GM13976 (cell line): ENCODE data around the gene DMXL1.

Experiments used
- DNase-seq: peaks from one replicate; pipeline ENCODE4 v3.0.0; 2012; ENCODE audit warnings: low spot score
- in situ Hi-C: fragments of 300-500 bp; cut with MboI; formaldehyde crosslinking; loops from one replicate; pipeline ENCODE4 v1.12.0; 2022; ENCODE audit warnings: low sequenced_read_pairs, mixed read lengths, inconsistent platforms; ENCODE audit not compliant: unreplicated experiment
- TF ChIP-seq, protein P1 (sequence below): IDR thresholded peaks from 2 replicates; pipeline ENCODE4 v1.5.1; 2012; ENCODE audit warnings: borderline replicate concordance, mild to moderate bottlenecking; ENCODE audit not compliant: insufficient read depth; ENCODE audit errors: extremely low read depth, missing control alignments, control extremely low read depth

The DMXL1 gene

DNA sequence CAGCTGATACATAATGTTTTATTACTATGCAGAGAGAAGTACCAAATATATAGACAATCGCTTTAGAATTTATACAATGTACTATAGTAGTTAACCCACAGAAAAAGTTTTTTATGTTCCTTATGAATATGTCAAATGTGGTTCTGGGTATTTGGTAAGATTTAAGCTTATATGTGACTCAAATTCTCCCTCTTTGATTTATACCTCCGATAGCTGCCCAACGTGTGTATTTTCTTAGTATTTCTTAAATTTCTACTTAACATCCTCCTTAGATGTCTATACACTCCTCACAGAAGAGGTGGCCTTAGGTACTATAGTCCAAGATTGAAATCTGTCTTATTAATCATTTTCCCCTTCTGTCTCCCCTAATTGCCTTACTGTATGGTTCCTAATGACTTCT is 146.3 kb downstream of the DMXL1 start:
- TF ChIP-seq, protein P1, sequence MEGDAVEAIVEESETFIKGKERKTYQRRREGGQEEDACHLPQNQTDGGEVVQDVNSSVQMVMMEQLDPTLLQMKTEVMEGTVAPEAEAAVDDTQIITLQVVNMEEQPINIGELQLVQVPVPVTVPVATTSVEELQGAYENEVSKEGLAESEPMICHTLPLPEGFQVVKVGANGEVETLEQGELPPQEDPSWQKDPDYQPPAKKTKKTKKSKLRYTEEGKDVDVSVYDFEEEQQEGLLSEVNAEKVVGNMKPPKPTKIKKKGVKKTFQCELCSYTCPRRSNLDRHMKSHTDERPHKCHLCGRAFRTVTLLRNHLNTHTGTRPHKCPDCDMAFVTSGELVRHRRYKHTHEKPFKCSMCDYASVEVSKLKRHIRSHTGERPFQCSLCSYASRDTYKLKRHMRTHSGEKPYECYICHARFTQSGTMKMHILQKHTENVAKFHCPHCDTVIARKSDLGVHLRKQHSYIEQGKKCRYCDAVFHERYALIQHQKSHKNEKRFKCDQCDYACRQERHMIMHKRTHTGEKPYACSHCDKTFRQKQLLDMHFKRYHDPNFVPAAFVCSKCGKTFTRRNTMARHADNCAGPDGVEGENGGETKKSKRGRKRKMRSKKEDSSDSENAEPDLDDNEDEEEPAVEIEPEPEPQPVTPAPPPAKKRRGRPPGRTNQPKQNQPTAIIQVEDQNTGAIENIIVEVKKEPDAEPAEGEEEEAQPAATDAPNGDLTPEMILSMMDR = no peak
- DNase-seq = no peak
- in situ Hi-C loops = no loop called here

DNA sequence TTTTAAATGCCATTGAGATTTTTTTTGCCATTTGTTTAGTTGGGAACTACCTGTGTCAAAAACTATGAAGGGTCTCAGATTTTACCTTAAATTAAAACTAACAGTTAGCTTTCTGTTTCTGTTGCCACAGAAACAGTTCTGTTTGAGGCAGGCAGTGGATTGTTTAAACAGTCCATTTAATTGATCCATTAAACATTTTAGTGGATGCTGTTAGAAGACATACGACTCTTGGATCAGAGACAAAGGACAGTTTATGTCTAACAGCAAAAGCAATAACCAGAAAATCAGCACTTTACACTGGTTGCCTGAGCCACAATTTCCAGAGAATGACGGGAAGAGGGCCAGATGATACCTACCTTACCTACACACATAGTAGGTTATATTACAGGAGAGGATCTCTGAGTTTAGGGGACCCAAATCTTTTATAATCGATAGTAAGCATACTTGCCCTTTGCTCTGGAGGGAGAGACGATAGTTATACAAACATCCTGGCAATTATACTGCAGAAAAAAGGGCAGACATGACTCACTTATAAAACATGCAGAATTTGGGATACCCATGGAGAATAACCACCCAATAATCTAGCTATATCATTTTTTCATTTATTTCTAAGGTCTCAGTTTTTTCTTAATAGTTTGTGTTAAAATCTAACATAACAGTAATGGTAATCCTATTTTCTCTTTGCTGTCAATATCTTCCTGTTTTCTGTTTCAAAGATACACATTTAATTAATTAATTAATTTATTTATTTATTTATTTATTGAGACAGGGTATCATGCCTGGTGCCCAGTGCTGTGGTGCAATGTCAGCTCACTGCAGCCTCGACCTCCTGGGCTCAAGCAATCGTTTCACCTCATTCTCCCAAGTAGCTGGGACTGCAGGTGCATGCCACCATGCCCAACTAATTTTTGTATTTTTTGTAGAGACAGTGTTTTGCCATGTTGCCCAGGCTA is 148.2 kb downstream of the DMXL1 start:
- TF ChIP-seq, protein P1 = no peak
- in situ Hi-C loops = no loop called here
- no peak for DNase-seq

GRCh38 chr5:119220576-119221197 is 149.8 kb downstream of the DMXL1 start:
- TF ChIP-seq, protein P1 = no peak
- in situ Hi-C loops = no loop called here
- peak; percentile 43 for DNase-seq

DNA sequence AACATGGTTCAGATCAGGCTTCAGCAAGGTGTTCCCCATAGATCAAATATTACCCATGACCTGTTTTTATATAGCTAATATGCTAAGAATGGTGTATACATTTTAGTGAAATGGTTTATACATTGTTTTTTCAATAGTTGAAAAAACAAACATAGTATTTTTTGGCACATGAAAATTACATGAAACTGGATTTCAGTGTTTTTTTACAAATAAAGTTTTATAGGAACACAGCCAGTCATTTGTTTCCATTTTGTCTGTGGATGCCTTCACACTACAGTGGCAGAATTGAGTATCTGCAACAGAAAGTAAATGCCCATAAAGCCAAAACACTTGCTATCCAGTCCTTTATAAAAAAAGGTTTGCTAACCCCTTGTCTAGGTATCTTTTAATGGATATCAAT is 150.4 kb downstream of the DMXL1 start:
- no peak for DNase-seq
- TF ChIP-seq, protein P1 = no peak
- in situ Hi-C loops = no loop called here

GRCh38 chr5:119229950-119230349 is 159.1 kb downstream of the DMXL1 start:
- in situ Hi-C loops = no loop called here
- TF ChIP-seq, protein P1 = no peak
- no peak for DNase-seq

DNA sequence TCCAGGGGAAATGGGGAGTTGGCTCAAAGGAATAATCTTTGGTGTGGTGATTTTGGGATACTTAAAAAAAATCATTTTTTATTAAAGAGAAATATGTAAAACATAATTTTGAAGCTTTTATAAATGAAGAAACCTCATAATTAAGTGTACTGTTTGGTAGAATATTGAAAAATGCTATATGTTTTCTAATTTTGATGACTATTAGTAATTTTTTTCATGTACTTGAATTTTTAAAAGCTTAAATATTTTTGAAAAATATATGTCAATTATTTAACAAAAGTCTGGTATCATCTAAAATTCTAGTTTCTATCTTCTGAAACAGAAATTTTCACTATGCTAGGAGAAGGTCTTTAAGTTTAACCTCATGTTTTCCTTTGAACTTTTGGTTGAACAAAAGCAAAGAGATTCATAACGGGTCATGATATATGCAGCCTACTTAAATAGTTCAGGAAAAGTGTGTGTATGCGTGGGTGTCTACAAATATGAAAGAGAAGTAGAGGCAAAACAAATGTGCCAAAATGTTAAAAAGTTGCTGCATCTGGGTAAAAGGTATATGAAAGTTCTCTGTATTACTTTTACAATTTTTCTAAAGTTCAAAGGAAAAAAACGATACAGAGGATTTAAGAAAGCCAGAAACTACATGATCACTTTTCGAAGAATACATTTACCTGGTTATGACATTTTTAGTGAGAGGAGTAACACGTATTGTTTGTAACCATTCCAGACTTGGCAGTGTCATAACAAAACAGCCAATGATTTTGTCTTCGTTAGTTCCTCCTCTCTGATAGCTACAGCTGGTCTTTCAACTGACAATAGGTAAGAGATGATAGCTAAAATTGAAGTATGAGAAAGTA is 167.6 kb downstream of the DMXL1 start:
- TF ChIP-seq, protein P1 = no peak
- in situ Hi-C loops = no loop called here
- DNase-seq = no peak
